Measurements from ENCODE around the gene KDM6B. TPM values are rescaled to one million over a fixed set of nuclear protein-coding genes. Genes with fewer than 3 reads are reported as not detected.
A peak's percentile ranks its signal among the peaks of the same experiment; 100 is the strongest.

The KDM6B gene
- total RNA-seq, 2 donors from 2014 or later, result 53.3 to 60.3 TPM

- peaks cover 14% of the 10 kb centered on the region for H3K4me1 Mint-ChIP-seq
- no peaks in the 10 kb centered on the region for H3K27me3 ChIP-seq (ENCODE audit: control insufficient read depth, insufficient read depth, low read length, poor library complexity, severe bottlenecking)
- H3K27ac Mint-ChIP-seq, result peak overlapping the region; percentile 81
- no peaks in the 10 kb centered on the region for H3K9me3 ChIP-seq (ENCODE audit: control insufficient read depth, low read length)
- no peak overlapping the region for H3K4me3 Mint-ChIP-seq
- no peaks in the 10 kb centered on the region for H3K4me1 ChIP-seq (ENCODE audit: control insufficient read depth, insufficient read depth, low read length)
- peak; percentile 68 for DNase-seq
- TF ChIP-seq CTCF (conservative IDR thresholded peaks at IDR 0.05), result no peak
- H3K36me3 ChIP-seq (ENCODE audit: control insufficient read depth, insufficient read depth, low read length), result peaks cover 42% of the 10 kb centered on the region
- 63% methylated on average over 24 of the region's 31 CpGs; no CpG with 5 or more reads in 1 of the 2 experiments for WGBS, 2 experiments (ENCODE audit: insufficient coverage in 1 of 2, insufficient read length in 1 of 2)
- peaks cover 36% of the 10 kb centered on the region for H3K27me3 Mint-ChIP-seq (ENCODE audit: insufficient read depth)
- H3K27ac ChIP-seq (ENCODE audit: low read depth, low read length), result no peak overlapping the region
- peak overlapping the region; percentile 93 for H3K4me3 ChIP-seq (ENCODE audit: low read length)
- H3K9me3 Mint-ChIP-seq, result no peaks in the 10 kb centered on the region
- H3K36me3 Mint-ChIP-seq (ENCODE audit: low read depth), result peaks cover 42% of the 10 kb centered on the region
- peak overlapping the region; percentile 52 for H3K9ac ChIP-seq (ENCODE audit: extremely low read depth, low read length, poor library complexity, severe bottlenecking)
Measured at GRCh38 chr17:7854078-7854777, 20.2 kb downstream of the KDM6B start.

- no peaks in the 10 kb centered on the region for H3K27me3 ChIP-seq (ENCODE audit: control insufficient read depth, insufficient read depth, low read length, poor library complexity, severe bottlenecking)
- Mint-ChIP-seq H3K27ac (peak within 1 kb of the TSS; percentile 84), H3K4me3 (no peak within 1 kb of the TSS), H3K36me3 (ENCODE audit: low read depth) (peaks cover 41% of the 10 kb centered on the region), H3K27me3 (ENCODE audit: insufficient read depth) (peaks cover 36% of the 10 kb centered on the region), H3K4me1 (peaks cover 14% of the 10 kb centered on the region), H3K9me3 (no peaks in the 10 kb centered on the region)
- no peak for TF ChIP-seq CTCF (conservative IDR thresholded peaks at IDR 0.05)
- H3K9ac ChIP-seq (ENCODE audit: extremely low read depth, low read length, poor library complexity, severe bottlenecking), result peak within 1 kb of the TSS; percentile 83
- H3K9me3 ChIP-seq (ENCODE audit: control insufficient read depth, low read length), result no peaks in the 10 kb centered on the region
- H3K36me3 ChIP-seq (ENCODE audit: control insufficient read depth, insufficient read depth, low read length), result peaks cover 41% of the 10 kb centered on the region
- peak within 1 kb of the TSS; percentile 93 for H3K4me3 ChIP-seq (ENCODE audit: low read length)
- H3K27ac ChIP-seq (ENCODE audit: low read depth, low read length), result peak within 1 kb of the TSS; percentile 96
- DNase-seq, result peak; percentile 91
- H3K4me1 ChIP-seq (ENCODE audit: control insufficient read depth, insufficient read depth, low read length), result no peaks in the 10 kb centered on the region
- WGBS, 2 experiments (ENCODE audit: insufficient coverage in 1 of 2, insufficient read length in 1 of 2), result 16 to 20% methylated on average over 30 to 57 of the region's 57 CpGs
Measured at GRCh38 chr17:7854851-7855659, 21.0 kb downstream of the KDM6B start, which contains the start of gene TMEM88. Gene TMEM88, plus strand, starts transcription at chr17:7855066. Its CDS starts 9 bp downstream, at chr17:7855075.

- no peak for DNase-seq
- TF ChIP-seq CTCF (conservative IDR thresholded peaks at IDR 0.05), result no peak
- Histone ChIP-seq H3K9me3 (ENCODE audit: control insufficient read depth, low read length) (no peaks in the 10 kb centered on the region), H3K9ac (ENCODE audit: extremely low read depth, low read length, poor library complexity, severe bottlenecking) (peak overlapping the region; percentile 83), H3K36me3 (ENCODE audit: control insufficient read depth, insufficient read depth, low read length) (peaks cover 41% of the 10 kb centered on the region), H3K27me3 (ENCODE audit: control insufficient read depth, insufficient read depth, low read length, poor library complexity, severe bottlenecking) (no peaks in the 10 kb centered on the region), H3K4me1 (ENCODE audit: control insufficient read depth, insufficient read depth, low read length) (no peaks in the 10 kb centered on the region), H3K27ac (ENCODE audit: low read depth, low read length) (peak overlapping the region; percentile 38), H3K4me3 (ENCODE audit: low read length) (peak overlapping the region; percentile 93)
- 11 to 21% methylated on average over 10 to 15 of the region's 15 CpGs for WGBS, 2 experiments (ENCODE audit: insufficient coverage in 1 of 2, insufficient read length in 1 of 2)
- Mint-ChIP-seq H3K27ac (no peak overlapping the region), H3K36me3 (ENCODE audit: low read depth) (peaks cover 35% of the 10 kb centered on the region), H3K27me3 (ENCODE audit: insufficient read depth) (peaks cover 36% of the 10 kb centered on the region), H3K4me1 (peaks cover 14% of the 10 kb centered on the region), H3K9me3 (no peaks in the 10 kb centered on the region), H3K4me3 (no peak overlapping the region)
Measured at GRCh38 chr17:7855660-7856010, 21.6 kb downstream of the KDM6B start.

All from endodermal cell (in vitro differentiated cells).